Stimulated activated CD4-positive, alpha-beta T cell treated with anti-CD3 and anti-CD28 coated beads, TNF-alpha, amount 100 ng/mL, for 1 hour (primary cell): ENCODE measurements around the gene ZNF469.

Experiments
- DNase-seq, 3 donors: peaks; one replicate each; pipeline ENCODE4 v3.0.0-alpha.2; 2020; ENCODE audit warnings: low read depth in 3 of 3, low spot score in 1 of 3

ZNF469 gene

GRCh38 chr16:88376835-88377726, 5.7 kb upstream of the ZNF469 start:
- DNase-seq: no peak

- DNase-seq: no peak
Observed at GRCh38 chr16:88377961-88378360, 4.8 kb upstream of the ZNF469 start.

GRCh38 chr16:88378401-88378800, 4.4 kb upstream of the ZNF469 start:
- DNase-seq: no peak

GRCh38 chr16:88378836-88379693, 3.7 kb upstream of the ZNF469 start:
- DNase-seq: no peak

DNA sequence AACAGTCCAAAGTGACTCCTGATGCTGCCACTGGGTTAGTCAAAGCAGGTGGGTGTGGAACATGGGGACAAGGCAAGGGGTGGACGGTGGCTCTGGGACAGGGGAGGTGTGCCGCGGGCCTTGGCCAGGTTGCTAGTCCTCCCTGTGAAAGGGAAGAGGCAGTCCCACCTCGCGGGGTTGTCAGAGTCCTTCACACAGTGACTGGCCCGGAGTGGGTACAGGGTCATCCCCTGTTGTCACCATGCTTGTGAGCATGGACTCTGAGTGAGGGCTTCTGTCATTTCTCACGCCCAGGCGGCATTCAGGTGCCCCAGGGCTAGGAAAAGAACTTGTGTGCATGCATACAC, 3.1 kb upstream of the ZNF469 start:
- no peak for DNase-seq

- DNase-seq: no peak
Observed at GRCh38 chr16:88380099-88380498, 2.7 kb upstream of the ZNF469 start.

GRCh38 chr16:88380619-88381018, 2.1 kb upstream of the ZNF469 start:
- DNase-seq: no peak

DNA sequence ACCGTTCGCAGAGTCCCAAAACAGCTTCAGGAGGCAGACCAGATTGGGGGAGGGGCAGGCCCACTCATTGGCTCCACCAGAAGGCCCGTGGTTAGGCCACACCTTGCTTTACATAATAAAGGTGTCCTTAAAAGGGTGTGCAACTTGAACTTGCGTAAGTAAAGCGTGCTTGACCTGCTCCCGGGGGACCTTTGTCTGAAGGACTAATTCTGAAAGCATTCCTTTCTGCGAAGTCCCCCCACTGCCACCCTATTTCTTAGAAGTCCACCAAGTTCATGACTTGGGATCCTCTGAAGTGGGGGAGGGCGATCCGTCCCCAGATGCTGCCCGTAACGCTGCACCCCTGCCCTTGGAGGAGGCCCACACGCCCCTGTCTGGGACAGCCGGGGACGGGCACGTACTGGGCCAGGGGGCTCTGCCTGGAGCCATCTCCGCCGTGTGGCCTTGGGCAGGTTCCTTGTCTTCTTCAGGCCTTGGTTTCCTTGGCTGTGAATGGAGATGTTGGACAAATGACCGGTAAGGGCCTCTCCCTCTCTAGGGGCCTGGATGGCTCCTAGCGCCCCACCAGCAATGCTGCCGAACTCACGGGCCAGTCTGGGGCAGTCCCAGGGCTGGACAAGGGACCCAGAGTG, 823 bp upstream of the ZNF469 start:
- no peak for DNase-seq

DNA sequence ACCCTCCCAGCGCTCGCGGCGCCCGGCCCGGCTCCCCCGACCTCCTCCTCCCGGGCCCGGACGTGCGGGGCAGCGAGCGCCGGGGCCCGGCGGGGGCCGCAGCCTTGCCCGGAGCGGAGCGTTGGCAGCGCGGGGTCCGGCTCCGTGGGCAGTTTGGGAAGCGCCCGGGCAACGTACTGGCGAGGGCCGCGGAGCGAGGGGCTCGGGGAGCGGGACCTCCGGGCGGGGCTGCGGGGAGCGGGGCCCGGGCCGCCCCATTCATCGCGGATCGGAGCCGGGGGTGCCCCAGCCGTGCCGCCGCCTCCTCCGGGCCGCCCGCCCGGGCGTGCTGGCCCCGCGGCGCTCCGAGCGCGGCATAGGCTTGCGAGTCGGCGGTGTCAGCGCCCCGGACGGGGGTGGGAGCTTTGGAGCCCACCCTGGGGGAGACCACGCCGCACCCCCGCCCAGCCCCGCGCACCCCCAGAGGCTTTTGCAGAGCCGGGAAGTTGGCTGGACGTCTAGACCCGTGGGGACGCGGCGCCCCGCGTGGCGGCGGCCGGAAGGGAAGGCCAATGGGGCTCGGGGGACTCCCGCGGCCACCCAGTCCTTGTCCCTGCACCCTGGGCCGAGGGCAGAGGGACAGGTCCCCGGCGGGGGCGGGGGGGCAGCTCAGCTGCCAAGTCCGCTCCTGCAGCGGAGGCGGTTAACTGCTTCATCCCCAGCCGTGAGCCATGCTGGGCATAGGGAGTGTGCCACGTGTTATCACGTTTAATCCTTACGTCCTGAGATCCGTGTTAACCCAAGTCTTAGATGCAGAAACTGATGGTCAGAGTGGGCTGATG, 852 bp downstream of the ZNF469 start:
- DNase-seq: no peak

- DNase-seq: no peak
Observed at GRCh38 chr16:88384222-88385111, 1.7 kb downstream of the ZNF469 start.

GRCh38 chr16:88385112-88385594, 2.4 kb downstream of the ZNF469 start:
- no peak for DNase-seq

DNA sequence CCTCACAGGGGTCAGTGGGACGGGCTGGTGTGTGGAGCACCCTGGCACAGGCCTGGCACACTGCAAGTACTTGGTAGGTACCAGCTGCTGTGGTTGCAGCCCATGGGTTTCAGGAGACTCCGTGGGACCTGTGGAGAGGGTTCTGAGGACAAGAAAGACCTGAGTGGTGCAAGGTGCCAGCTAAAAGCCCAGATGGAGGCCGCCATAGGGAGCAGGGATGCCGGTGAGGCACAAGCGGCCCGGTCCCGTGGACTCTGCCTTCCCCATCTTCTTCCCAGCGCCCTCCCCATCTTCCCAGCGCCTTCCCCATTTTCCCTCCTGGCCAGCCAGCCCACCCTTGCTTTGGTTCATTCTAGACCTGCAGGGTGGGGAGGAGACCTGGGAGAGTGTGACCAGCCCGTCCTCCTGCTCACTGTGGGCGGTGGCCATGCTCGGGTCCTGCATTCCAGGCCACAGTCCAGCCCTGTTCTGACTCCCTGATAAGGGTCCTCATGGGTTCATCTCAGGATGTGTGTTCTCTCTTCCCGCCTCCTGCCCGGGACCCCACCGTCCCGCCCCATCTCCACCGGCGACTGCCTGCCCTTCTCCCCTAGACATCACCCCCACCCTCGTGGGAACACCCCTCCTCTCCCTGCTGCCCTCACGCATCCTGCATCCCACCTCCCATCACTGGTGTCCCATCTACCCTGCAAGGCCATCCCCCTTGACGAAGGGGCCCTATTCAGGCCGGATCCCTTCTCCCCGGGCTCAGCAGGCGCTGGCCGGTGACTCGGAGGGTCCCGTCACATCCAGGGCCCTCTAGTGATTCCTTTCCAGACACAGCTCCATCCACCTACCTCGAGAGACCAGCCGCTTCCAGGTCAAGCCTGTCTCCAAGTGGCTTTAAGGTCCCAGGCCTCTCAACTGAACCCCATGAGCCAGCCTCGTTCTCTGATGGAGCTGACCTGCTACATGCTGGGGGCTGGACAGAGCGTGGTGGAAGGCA, 3.4 kb downstream of the ZNF469 start:
- no peak for DNase-seq

DNA sequence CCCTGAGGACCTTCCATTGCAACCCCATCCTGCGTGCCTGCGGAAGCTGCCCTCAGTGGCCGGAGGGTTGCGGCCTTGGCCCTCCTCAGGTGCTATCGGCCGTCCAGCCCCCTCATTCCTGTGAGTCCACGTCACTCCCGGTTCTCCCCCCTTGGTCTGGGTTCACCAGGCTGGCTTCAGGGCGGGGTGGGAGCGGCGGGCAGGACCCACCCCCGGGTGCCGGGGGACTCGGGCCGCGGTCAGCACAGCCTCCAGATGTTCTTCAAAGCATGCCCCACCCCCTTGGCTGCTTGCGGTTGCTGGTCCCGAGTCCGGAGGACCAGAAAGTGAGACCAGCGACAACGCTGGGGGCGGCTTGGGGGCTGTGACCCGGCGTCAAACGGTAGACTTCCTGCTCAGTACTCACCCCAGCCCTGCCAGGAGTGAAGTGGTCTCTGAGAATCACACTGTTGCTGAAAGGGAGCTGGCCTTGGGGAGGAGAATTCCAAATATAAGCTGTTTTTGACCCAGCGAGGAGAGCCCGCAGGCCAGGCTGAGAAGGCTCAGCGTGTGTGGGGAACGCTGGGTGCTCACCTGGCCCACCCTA, 4.5 kb downstream of the ZNF469 start:
- DNase-seq: no peak

DNA sequence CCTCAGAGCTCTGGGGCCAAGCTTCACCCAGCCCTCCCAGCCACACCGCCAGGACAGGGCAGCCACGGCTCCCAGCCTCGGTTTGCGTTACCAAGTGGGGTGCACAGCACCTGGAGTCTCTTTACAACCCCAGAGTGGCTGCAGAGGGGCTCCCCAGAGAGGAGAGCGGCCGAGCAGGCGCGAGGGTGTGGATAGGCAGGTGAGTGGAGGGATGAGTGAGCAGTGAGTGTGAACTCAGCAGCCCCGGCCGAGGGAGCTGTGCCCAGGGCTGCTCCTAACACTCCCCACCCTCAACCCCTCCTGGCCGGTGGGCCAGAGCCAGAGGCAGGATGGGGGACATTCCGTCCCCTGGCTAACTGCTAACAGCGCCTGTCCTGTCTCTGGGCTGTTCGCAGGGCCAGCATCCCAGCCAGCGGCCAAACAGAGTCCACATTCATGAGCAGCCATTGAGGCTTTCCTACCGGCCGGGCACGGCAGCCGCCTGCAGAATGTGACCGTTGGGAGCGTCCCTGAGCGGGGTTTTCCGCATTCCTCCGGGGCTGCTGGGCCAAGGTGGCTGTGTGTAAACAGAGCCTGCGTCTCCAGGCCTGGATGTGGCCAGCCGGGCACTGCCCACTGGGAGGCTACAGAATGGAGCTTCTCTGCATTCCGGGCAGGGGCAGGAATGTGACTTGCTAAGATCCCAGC, 5.3 kb downstream of the ZNF469 start:
- no peak for DNase-seq

GRCh38 chr16:88389191-88389590, 6.4 kb downstream of the ZNF469 start:
- no peak for DNase-seq

DNA sequence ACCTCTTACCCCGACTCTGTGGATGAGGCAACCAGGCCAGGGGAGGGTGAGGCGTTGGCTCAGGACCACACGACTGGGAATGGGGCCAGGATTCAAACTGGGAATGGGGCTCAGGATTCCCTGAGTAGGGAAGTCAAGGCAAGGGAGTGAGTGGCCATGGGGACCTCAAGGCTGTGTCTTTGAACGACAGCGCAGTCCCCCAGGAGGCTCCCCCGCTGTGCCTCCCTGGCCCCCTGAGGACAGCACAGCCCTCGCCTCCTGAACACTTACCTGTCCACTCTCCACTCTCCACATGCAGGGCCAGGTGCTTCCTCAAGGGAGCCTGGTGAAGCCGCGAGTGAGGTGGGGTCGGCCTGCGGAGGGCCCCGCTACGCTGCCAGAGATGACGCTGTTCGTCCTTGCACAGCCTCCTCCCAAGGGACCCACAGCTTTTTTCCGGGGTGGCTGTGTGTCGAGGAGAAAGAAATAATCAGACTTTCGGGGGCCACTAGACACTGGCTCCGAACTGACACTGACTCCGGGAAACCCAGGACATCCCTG, 6.9 kb downstream of the ZNF469 start:
- DNase-seq: no peak

GRCh38 chr16:88390265-88390664, 7.5 kb downstream of the ZNF469 start:
- no peak for DNase-seq
